ENCODE data around the gene MAPRE2.

MAPRE2 gene

GRCh38 chr18:35155398-35156117 is 114.3 kb downstream of the MAPRE2 start:
- TF ChIP-seq CTCF (IDR thresholded peaks at IDR 0.05; ENCODE audit: borderline replicate concordance, control extremely low read depth, extremely low read depth, insufficient read depth, missing control alignments): no peak
- DNase-seq (ENCODE audit: low spot score): no peak
- in situ Hi-C loops (cut with MboI; ENCODE audit: low sequenced_read_pairs, unreplicated experiment): no loop called here

- TF ChIP-seq CTCF (IDR thresholded peaks at IDR 0.05; ENCODE audit: borderline replicate concordance, control extremely low read depth, extremely low read depth, insufficient read depth, missing control alignments): no peak
- in situ Hi-C loops (cut with MboI; ENCODE audit: low sequenced_read_pairs, unreplicated experiment): no loop called here
- DNase-seq (ENCODE audit: low spot score): peak; percentile 37
These were observed 116.0 kb downstream of the MAPRE2 start for GRCh38 chr18:35157181-35157580.

- DNase-seq (ENCODE audit: low spot score): no peak
- TF ChIP-seq CTCF (IDR thresholded peaks at IDR 0.05; ENCODE audit: borderline replicate concordance, control extremely low read depth, extremely low read depth, insufficient read depth, missing control alignments): no peak
- in situ Hi-C loops (cut with MboI; ENCODE audit: low sequenced_read_pairs, unreplicated experiment): no loop called here
These were observed 117.7 kb downstream of the MAPRE2 start for GRCh38 chr18:35158728-35159450.

GRCh38 chr18:35159782-35160181 is 118.6 kb downstream of the MAPRE2 start:
- DNase-seq (ENCODE audit: low spot score): no peak
- no peak for TF ChIP-seq CTCF (IDR thresholded peaks at IDR 0.05; ENCODE audit: borderline replicate concordance, control extremely low read depth, extremely low read depth, insufficient read depth, missing control alignments)
- in situ Hi-C loops (cut with MboI; ENCODE audit: low sequenced_read_pairs, unreplicated experiment): no loop called here

GRCh38 chr18:35161485-35161884 is 120.3 kb downstream of the MAPRE2 start:
- in situ Hi-C loops (cut with MboI; ENCODE audit: low sequenced_read_pairs, unreplicated experiment): no loop called here
- DNase-seq (ENCODE audit: low spot score): no peak
- no peak for TF ChIP-seq CTCF (IDR thresholded peaks at IDR 0.05; ENCODE audit: borderline replicate concordance, control extremely low read depth, extremely low read depth, insufficient read depth, missing control alignments)

- no peak for TF ChIP-seq CTCF (IDR thresholded peaks at IDR 0.05; ENCODE audit: borderline replicate concordance, control extremely low read depth, extremely low read depth, insufficient read depth, missing control alignments)
- in situ Hi-C loops (cut with MboI; ENCODE audit: low sequenced_read_pairs, unreplicated experiment): no loop called here
- no peak for DNase-seq (ENCODE audit: low spot score)
These were observed 120.7 kb downstream of the MAPRE2 start for GRCh38 chr18:35161934-35162333.
